Stomach (tissue), 4 donors: ENCODE data around the gene NPR3.

ENCODE experiments used
- CTCF ChIP-seq, 7 experiments: fragments of 450-650 bp in 4 of 7; fragments of 200-600 bp in 3 of 7; sonication (generic) in 3 of 7; IDR thresholded peaks; one replicate each; pipeline ENCODE4 v1.5.1; 2016 to 2019; ENCODE audit warnings: antibody characterized with exemption in 7 of 7, control low read depth in 2 of 7, mild to moderate bottlenecking in 1 of 7
- EP300 ChIP-seq: sonication (generic); formaldehyde crosslinking; IDR thresholded peaks from one replicate; pipeline ENCODE4 v1.6.1; 2017; ENCODE audit warnings: antibody characterized with exemption
- POLR2A ChIP-seq, 4 donors: fragments of 450-650 bp; IDR thresholded peaks; one replicate each; pipeline ENCODE4 v1.6.1; 2016; ENCODE audit warnings: antibody characterized with exemption in 4 of 4, control low read depth in 2 of 4, mild to moderate bottlenecking in 1 of 4, moderate library complexity in 1 of 4

DNA sequence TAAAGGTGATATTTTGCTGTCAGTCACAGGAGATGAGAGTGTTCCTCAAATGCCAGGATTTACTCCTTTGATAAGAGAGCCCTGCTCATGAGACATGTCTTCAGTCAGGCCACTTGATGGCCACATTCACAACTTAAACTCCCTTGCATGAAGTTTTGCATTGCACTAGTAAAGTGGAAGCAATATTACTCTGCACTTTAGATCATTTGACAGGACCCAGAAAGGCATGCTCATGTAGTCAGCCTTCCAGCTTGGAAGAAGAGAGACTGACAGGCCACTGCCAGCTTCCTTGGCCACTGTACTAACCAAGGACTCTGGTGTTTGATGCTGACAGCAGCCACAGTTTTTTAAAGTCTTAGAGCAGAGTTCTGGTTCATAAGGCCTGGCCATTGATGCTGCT, 42.6 kb downstream of the NPR3 start:
- no peak for TF ChIP-seq CTCF (IDR thresholded peaks at IDR 0.05)
- no peak for TF ChIP-seq EP300
- TF ChIP-seq POLR2A (IDR thresholded peaks at IDR 0.05), result no peak
